DND-41 (cell line): ENCODE data around the gene TTR.

Experiments used
- CTCF ChIP-seq: IDR thresholded peaks from 2 replicates; pipeline ENCODE4 v1.5.1; 2012; ENCODE audit warnings: borderline replicate concordance, low read length, moderate library complexity, mild to moderate bottlenecking; ENCODE audit not compliant: poor library complexity, severe bottlenecking; ENCODE audit errors: extremely low read depth
- EZH2 ChIP-seq: IDR thresholded peaks from 3 replicates; pipeline ENCODE4 v1.6.1; 2012; ENCODE audit warnings: borderline replicate concordance, low read depth, mild to moderate bottlenecking, moderate library complexity, low read length, inconsistent platforms; ENCODE audit not compliant: severe bottlenecking

GRCh38 chr18:31583185-31583854, 8.4 kb upstream of the TTR start:
- no peak for TF ChIP-seq CTCF
- no peak for TF ChIP-seq EZH2
